Stimulated activated CD4-positive, alpha-beta T cell treated with anti-CD3 and anti-CD28 coated beads, Interleukin-2, amount 100 ng/mL, for 48 hours (primary cell): ENCODE measurements around the gene UGGT1.
"Not testable (repeated sequence)": the region's sequence is repeated elsewhere in the genome, so short reads cannot be mapped to it uniquely, and the experiment has no call there.

Experiments used
- DNase-seq, 2 donors: peaks; one replicate each; pipeline ENCODE4 v3.0.0-alpha.2; 2020

Gene UGGT1

GRCh38 chr2:128115921-128116623 is 25.1 kb downstream of the UGGT1 start:
- no peak for DNase-seq

- DNase-seq, result no peak
These were observed 43.6 kb downstream of the UGGT1 start for GRCh38 chr2:128134573-128134972.

GRCh38 chr2:128137094-128137616 is 46.2 kb downstream of the UGGT1 start:
- DNase-seq, result no peak

GRCh38 chr2:128139624-128140023 is 48.6 kb downstream of the UGGT1 start:
- DNase-seq, result no peak

GRCh38 chr2:128145651-128146050 is 54.7 kb downstream of the UGGT1 start:
- no peak for DNase-seq

- DNase-seq, result no peak
These were observed 62.8 kb downstream of the UGGT1 start for GRCh38 chr2:128153786-128154185.

GRCh38 chr2:128154225-128154624 is 63.2 kb downstream of the UGGT1 start:
- no peak for DNase-seq

- no peak for DNase-seq
These were observed 65.0 kb downstream of the UGGT1 start for GRCh38 chr2:128155970-128156369.

GRCh38 chr2:128156812-128157211 is 65.8 kb downstream of the UGGT1 start:
- DNase-seq, result no peak

- no peak for DNase-seq
These were observed 66.6 kb downstream of the UGGT1 start for GRCh38 chr2:128157644-128158043.

- no peak for DNase-seq
These were observed 67.2 kb downstream of the UGGT1 start for GRCh38 chr2:128158176-128158575.

GRCh38 chr2:128159437-128159836 is 68.4 kb downstream of the UGGT1 start:
- DNase-seq, result no peak

- DNase-seq, result no peak
These were observed 69.7 kb downstream of the UGGT1 start for GRCh38 chr2:128160616-128161275.

GRCh38 chr2:128162266-128162665 is 71.3 kb downstream of the UGGT1 start:
- DNase-seq, result no peak

- DNase-seq, result no peak
These were observed 73.3 kb downstream of the UGGT1 start for GRCh38 chr2:128164311-128164710.

GRCh38 chr2:128166746-128167353 is 75.8 kb downstream of the UGGT1 start:
- DNase-seq, result no peak

- no peak for DNase-seq
These were observed 78.1 kb downstream of the UGGT1 start for GRCh38 chr2:128169094-128169493.

- no peak for DNase-seq
These were observed 78.5 kb downstream of the UGGT1 start for GRCh38 chr2:128169497-128169896.

- DNase-seq, result no peak
These were observed 79.1 kb downstream of the UGGT1 start for GRCh38 chr2:128169933-128170709.

GRCh38 chr2:128170776-128171175 is 79.8 kb downstream of the UGGT1 start:
- DNase-seq, result no peak

GRCh38 chr2:128172191-128172590 is 81.2 kb downstream of the UGGT1 start:
- DNase-seq, result no peak

- DNase-seq, result not testable (repeated sequence)
These were observed 83.1 kb downstream of the UGGT1 start for GRCh38 chr2:128174067-128174466.

GRCh38 chr2:128177315-128177714 is 86.3 kb downstream of the UGGT1 start:
- DNase-seq, result no peak
